ENCODE data around the gene HDAC4. TPM values are rescaled to one million over a fixed set of nuclear protein-coding genes. Genes with fewer than 3 reads are reported as not detected.

HDAC4 gene
- total and polyA plus RNA-seq, 4 donors: 6.8 to 75.5 (median 30.2) TPM

DNA sequence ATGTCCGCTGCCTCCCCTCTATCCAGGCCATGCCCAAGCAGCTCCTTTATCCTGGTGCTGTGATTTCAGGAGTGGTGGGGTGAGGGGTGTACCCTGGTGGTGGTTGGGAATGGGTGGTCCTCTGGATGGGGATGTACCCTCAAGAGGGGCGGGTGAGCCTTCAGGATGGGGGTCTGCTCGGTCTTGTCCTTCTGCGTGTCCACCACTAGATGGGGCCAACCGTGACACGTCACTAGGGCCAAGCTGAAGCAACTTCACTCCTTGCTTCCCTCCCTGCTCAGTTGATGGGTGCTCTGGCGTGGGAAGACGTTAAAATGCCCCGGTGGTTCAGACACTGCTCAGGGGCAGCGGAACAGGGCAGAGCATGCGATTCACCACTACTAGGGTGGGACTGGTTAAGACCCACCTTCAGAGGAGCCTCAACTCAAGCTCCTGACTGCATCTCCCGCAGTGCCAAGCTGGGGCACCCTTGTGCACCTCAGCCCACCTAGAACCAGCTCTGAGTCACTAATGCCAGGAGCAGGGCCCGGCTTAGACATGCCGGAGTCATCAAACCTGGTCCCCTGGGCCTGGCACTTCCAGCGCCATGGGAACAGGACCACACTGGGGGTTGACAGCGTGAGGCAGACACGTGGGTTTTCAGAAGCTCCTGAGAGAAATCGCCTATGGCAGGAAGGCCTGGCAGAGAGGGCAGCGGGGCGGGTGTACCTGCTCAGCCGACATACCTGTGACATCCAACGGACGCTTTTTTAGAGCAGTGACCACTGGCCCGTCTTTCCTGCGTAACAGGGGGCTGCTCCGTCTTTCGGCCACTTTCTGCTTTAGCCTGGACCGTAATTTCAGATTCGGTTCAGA lies 256.7 kb downstream of the HDAC4 start:
- 74 to 77% methylated on average over 29 of the region's 29 CpGs for WGBS, 2 donors
- Histone ChIP-seq H3K9me3 (ENCODE audit: control insufficient read depth, low read length) (no peaks in the 10 kb centered on the region), H3K27ac (ENCODE audit: low read depth in 1 of 2, low read length in 2 of 2) (no peak overlapping the region), H3K27me3 (ENCODE audit: control insufficient read depth in 1 of 2, insufficient read depth in 2 of 2, low read length in 1 of 2) (no peaks in the 10 kb centered on the region), H3K4me3 (ENCODE audit: low read length in 2 of 2) (no peak overlapping the region), H3K4me1 (ENCODE audit: control insufficient read depth in 1 of 2, insufficient read depth in 2 of 2, low read length in 2 of 2) (no peaks in the 10 kb centered on the region), H3K36me3 (ENCODE audit: control insufficient read depth in 1 of 2, insufficient read depth in 2 of 2, low read length in 1 of 2) (no peaks in the 10 kb centered on the region)
- no peak for DNase-seq
- peak; percentile 39 for ATAC-seq (ENCODE audit: low FRiP score)
- intact Hi-C loops (cut with DNase I): loop anchor here in 1 of 2 donors (10.0 kb wide), 2 partner anchors 151 to 261 kb away; partner anchors contain the start of gene HDAC4

DNA sequence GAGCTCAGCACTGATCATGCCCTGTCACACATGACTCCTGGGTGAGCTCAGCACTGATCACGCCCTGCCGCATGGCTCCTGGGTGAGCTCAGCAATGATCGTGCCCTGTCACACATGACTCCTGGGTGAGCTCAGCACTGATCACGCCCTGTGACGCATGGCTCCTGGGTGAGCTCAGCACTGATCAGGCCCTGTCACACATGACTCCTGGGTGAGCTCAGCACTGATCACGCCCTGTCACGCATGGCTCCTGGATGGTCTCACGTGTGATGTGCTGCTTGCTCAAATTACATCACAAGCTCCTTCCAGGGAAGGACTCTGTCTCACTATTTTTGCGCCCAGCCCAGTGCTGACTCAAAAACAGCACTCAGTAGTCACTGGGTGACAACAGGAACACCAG lies 258.0 kb downstream of the HDAC4 start:
- no peak overlapping the region for H3K27ac ChIP-seq (ENCODE audit: low read depth in 1 of 2, low read length in 2 of 2)
- no peak overlapping the region for H3K4me3 ChIP-seq (ENCODE audit: low read length in 2 of 2)
- DNase-seq: no peak
- intact Hi-C loops (cut with DNase I): loop anchor here in 1 of 2 donors (10.0 kb wide), 2 partner anchors 152 to 262 kb away; partner anchors contain the start of gene HDAC4
- H3K9me3 ChIP-seq (ENCODE audit: control insufficient read depth, low read length): no peaks in the 10 kb centered on the region
- no peak for ATAC-seq (ENCODE audit: low FRiP score)
- WGBS, 2 donors: 94 to 95% methylated on average over 9 of the region's 9 CpGs
- no peaks in the 10 kb centered on the region for H3K36me3 ChIP-seq (ENCODE audit: control insufficient read depth in 1 of 2, insufficient read depth in 2 of 2, low read length in 1 of 2)
- H3K4me1 ChIP-seq (ENCODE audit: control insufficient read depth in 1 of 2, insufficient read depth in 2 of 2, low read length in 2 of 2): no peaks in the 10 kb centered on the region
- no peaks in the 10 kb centered on the region for H3K27me3 ChIP-seq (ENCODE audit: control insufficient read depth in 1 of 2, insufficient read depth in 2 of 2, low read length in 1 of 2)

DNA sequence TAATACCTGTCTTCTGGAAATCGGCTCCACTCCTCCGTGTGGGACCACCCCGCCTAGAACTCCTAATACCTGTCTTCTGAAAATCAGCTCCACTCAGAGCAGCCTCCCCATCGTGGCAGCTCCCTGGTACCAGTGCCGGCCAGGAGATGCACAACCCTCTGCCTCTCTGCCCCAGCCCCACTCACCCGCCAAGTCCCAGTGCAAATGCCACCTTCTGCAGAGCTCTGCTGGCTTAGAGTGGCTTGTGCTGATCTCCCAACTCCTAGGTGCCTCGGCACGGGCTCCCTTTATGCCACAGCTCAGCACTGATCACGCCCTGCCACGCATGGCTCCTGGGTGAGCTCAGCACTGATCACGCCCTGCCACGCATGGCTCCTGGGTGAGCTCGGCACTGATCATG lies 258.5 kb downstream of the HDAC4 start:
- Histone ChIP-seq H3K27ac (ENCODE audit: low read depth in 1 of 2, low read length in 2 of 2) (no peak overlapping the region), H3K27me3 (ENCODE audit: control insufficient read depth in 1 of 2, insufficient read depth in 2 of 2, low read length in 1 of 2) (no peaks in the 10 kb centered on the region), H3K4me3 (ENCODE audit: low read length in 2 of 2) (no peak overlapping the region), H3K36me3 (ENCODE audit: control insufficient read depth in 1 of 2, insufficient read depth in 2 of 2, low read length in 1 of 2) (no peaks in the 10 kb centered on the region), H3K9me3 (ENCODE audit: control insufficient read depth, low read length) (no peaks in the 10 kb centered on the region), H3K4me1 (ENCODE audit: control insufficient read depth in 1 of 2, insufficient read depth in 2 of 2, low read length in 2 of 2) (no peaks in the 10 kb centered on the region)
- ATAC-seq (ENCODE audit: low FRiP score): no peak
- 96% methylated on average over 13 of the region's 13 CpGs for WGBS, 2 donors
- DNase-seq: no peak
- intact Hi-C loops (cut with DNase I): loop anchor here in 1 of 2 donors (10.0 kb wide), 2 partner anchors 153 to 263 kb away; partner anchors contain the start of gene HDAC4

DNA sequence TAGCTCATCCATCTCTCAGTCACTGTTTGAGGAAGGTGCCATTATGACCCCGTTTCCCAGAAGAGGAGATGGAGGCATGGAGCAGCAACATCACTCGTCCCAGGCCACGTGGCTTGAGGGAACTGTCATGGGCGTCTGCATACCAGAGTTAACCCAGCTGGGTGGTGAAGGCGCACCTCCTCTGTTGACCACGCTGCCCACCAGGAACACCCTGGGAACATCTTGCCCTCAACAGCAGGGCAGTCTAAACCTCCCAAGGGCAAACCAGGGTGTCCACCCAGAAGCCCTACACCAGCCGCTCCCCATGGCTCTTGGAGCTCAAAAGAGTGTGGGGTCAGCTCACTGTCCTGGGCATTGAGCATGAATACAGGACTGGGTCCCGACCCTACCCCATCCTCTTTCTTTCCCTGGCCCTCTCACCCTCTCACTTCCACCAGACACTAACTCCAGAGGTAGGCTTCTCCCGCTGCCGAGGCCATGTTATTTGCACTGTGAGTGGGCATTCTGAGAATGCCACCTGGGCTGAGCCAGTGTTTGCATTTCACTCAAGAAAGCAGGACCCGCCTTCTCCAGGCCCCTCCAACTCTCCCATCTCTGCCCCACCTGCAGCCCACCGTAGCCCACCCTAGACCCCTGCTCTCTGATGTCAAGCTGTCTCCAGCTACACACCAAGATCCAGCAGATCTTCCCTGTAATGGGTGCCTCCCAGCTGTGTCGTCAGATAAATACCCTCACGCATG lies 259.6 kb downstream of the HDAC4 start:
- WGBS, 2 donors: 95 to 96% methylated on average over 14 of the region's 14 CpGs
- H3K36me3 ChIP-seq (ENCODE audit: control insufficient read depth in 1 of 2, insufficient read depth in 2 of 2, low read length in 1 of 2): no peaks in the 10 kb centered on the region
- ATAC-seq (ENCODE audit: low FRiP score) (no peak), DNase-seq (no peak)
- H3K4me3 ChIP-seq (ENCODE audit: low read length in 2 of 2): no peak overlapping the region
- no peaks in the 10 kb centered on the region for H3K27me3 ChIP-seq (ENCODE audit: control insufficient read depth in 1 of 2, insufficient read depth in 2 of 2, low read length in 1 of 2)
- H3K9me3 ChIP-seq (ENCODE audit: control insufficient read depth, low read length): no peaks in the 10 kb centered on the region
- no peaks in the 10 kb centered on the region for H3K4me1 ChIP-seq (ENCODE audit: control insufficient read depth in 1 of 2, insufficient read depth in 2 of 2, low read length in 2 of 2)
- H3K27ac ChIP-seq (ENCODE audit: low read depth in 1 of 2, low read length in 2 of 2): no peak overlapping the region
- intact Hi-C loops (cut with DNase I): loop anchor here in 1 of 2 donors (10.0 kb wide), 2 partner anchors 154 to 264 kb away; partner anchors contain the start of gene HDAC4

DNA sequence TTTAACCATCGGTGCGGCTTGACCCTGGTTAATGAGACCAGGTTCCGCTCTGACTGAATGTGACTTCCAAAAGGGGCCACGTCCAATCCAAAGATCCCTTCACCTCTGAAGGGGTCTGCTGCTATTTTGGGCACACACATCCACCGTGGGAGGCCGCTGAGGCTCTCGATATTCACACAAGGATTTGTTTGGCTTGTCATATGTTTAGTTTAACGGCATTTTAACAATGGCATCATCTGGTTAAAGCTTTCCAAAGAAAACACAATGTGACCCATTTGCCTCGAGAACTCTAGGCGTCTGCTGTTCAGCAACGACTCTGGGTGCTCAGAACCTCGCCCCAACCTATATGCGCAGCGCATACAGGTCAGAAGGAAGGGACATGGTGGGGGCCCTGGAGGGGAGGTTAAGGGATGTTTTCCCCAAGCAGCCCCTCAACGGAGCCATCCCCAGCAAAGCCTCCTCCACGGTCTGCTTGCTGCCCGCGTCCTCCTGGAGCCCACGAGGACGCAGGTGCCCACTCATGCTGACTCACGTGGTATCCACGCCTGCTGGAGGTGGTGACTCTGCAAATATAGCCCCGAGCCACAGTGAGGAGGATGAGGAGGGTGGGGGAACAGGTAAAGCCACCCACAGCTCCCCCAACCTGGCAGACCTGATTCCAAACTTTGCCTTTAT lies 260.3 kb downstream of the HDAC4 start:
- DNase-seq: no peak
- Histone ChIP-seq H3K36me3 (ENCODE audit: control insufficient read depth in 1 of 2, insufficient read depth in 2 of 2, low read length in 1 of 2) (no peaks in the 10 kb centered on the region), H3K4me3 (ENCODE audit: low read length in 2 of 2) (no peak overlapping the region), H3K27me3 (ENCODE audit: control insufficient read depth in 1 of 2, insufficient read depth in 2 of 2, low read length in 1 of 2) (no peaks in the 10 kb centered on the region), H3K27ac (ENCODE audit: low read depth in 1 of 2, low read length in 2 of 2) (no peak overlapping the region), H3K4me1 (ENCODE audit: control insufficient read depth in 1 of 2, insufficient read depth in 2 of 2, low read length in 2 of 2) (no peaks in the 10 kb centered on the region), H3K9me3 (ENCODE audit: control insufficient read depth, low read length) (no peaks in the 10 kb centered on the region)
- no peak for ATAC-seq (ENCODE audit: low FRiP score)
- intact Hi-C loops (cut with DNase I): loop anchor here in 1 of 2 donors (10.0 kb wide), 2 partner anchors 154 to 264 kb away; partner anchors contain the start of gene HDAC4
- WGBS, 2 donors: 36 to 42% methylated on average over 23 of the region's 23 CpGs

DNA sequence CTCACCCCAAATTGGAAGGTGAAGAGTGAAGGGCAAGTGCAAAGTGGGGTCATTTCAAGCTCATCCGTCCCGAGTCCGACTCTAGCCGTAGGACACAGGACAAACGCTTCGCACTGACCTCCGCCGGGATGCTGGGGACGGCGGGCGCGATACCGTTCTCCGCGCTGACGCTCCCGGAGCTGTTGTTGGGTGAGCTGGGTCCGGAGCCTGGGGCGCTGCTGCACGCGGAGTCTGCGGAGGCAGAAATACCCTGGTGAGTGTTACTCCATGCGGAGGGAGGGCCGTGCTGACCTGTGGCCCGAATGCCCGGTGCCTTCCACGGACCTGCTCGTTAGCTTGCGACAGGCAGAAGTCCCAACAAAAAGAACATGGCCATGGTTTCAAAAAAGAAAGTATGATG lies 261.3 kb downstream of the HDAC4 start:
- no peaks in the 10 kb centered on the region for H3K4me1 ChIP-seq (ENCODE audit: control insufficient read depth in 1 of 2, insufficient read depth in 2 of 2, low read length in 2 of 2)
- no peak overlapping the region for H3K27ac ChIP-seq (ENCODE audit: low read depth in 1 of 2, low read length in 2 of 2)
- no peaks in the 10 kb centered on the region for H3K9me3 ChIP-seq (ENCODE audit: control insufficient read depth, low read length)
- ATAC-seq (ENCODE audit: low FRiP score): no peak
- intact Hi-C loops (cut with DNase I): no loop called here
- no peak for DNase-seq
- no peaks in the 10 kb centered on the region for H3K36me3 ChIP-seq (ENCODE audit: control insufficient read depth in 1 of 2, insufficient read depth in 2 of 2, low read length in 1 of 2)
- no peak overlapping the region for H3K4me3 ChIP-seq (ENCODE audit: low read length in 2 of 2)
- 96% methylated on average over 29 of the region's 29 CpGs for WGBS, 2 donors
- no peaks in the 10 kb centered on the region for H3K27me3 ChIP-seq (ENCODE audit: control insufficient read depth in 1 of 2, insufficient read depth in 2 of 2, low read length in 1 of 2)

DNA sequence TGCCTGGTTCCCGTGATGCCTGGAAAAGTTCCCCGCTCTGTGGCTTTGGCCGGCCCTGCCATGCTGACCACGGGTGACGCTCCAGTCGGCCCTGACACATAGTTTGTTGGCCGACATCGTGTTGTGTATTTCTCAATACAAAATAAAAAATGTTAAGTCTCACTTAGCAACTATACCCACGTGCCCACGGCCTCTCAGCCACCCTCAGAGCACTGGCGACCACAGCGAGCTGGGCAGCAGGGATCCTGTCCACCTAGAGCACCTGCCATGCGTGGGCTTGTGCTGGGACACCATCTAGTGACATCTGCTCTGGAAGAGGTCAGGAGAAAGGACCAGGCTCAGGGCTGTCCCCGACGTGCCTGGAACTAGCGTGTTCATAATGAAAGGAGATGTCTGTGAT lies 261.7 kb downstream of the HDAC4 start:
- Histone ChIP-seq H3K4me3 (ENCODE audit: low read length in 2 of 2) (no peak overlapping the region), H3K27me3 (ENCODE audit: control insufficient read depth in 1 of 2, insufficient read depth in 2 of 2, low read length in 1 of 2) (no peaks in the 10 kb centered on the region), H3K36me3 (ENCODE audit: control insufficient read depth in 1 of 2, insufficient read depth in 2 of 2, low read length in 1 of 2) (peaks cover 0 to 1% of the 10 kb centered on the region in 2 donors), H3K4me1 (ENCODE audit: control insufficient read depth in 1 of 2, insufficient read depth in 2 of 2, low read length in 2 of 2) (no peaks in the 10 kb centered on the region), H3K9me3 (ENCODE audit: control insufficient read depth, low read length) (no peaks in the 10 kb centered on the region), H3K27ac (ENCODE audit: low read depth in 1 of 2, low read length in 2 of 2) (no peak overlapping the region)
- DNase-seq (no peak), ATAC-seq (ENCODE audit: low FRiP score) (no peak)
- WGBS, 2 donors: 94 to 96% methylated on average over 16 of the region's 16 CpGs
- intact Hi-C loops (cut with DNase I): no loop called here

DNA sequence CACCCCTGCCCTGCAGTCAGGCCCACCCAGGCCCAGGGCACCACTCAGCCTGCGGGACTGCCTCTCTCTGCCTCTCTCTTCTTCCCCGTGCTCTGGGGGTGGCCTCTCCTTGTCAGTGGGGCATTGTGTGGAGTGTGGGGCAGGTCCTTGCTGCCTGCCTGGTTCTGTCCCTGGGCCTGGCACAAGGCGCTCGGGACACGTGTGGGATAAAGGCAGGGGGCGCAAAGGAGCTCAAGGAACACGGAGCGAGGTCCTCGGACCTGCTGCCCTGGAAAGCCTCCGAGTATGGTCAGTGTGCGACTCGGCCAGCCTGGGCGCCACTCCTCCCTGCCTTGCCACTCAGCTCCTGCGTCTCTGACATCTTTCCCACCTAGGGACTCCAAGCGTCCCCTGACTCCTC lies 262.2 kb downstream of the HDAC4 start:
- DNase-seq (no peak), ATAC-seq (ENCODE audit: low FRiP score) (no peak)
- Histone ChIP-seq H3K9me3 (ENCODE audit: control insufficient read depth, low read length) (no peaks in the 10 kb centered on the region), H3K4me1 (ENCODE audit: control insufficient read depth in 1 of 2, insufficient read depth in 2 of 2, low read length in 2 of 2) (no peaks in the 10 kb centered on the region), H3K27me3 (ENCODE audit: control insufficient read depth in 1 of 2, insufficient read depth in 2 of 2, low read length in 1 of 2) (no peaks in the 10 kb centered on the region), H3K36me3 (ENCODE audit: control insufficient read depth in 1 of 2, insufficient read depth in 2 of 2, low read length in 1 of 2) (peaks cover 0 to 4% of the 10 kb centered on the region in 2 donors), H3K4me3 (ENCODE audit: low read length in 2 of 2) (no peak overlapping the region), H3K27ac (ENCODE audit: low read depth in 1 of 2, low read length in 2 of 2) (no peak overlapping the region)
- intact Hi-C loops (cut with DNase I): no loop called here
- WGBS, 2 donors: 93 to 94% methylated on average over 14 to 15 of the region's 15 CpGs
